G401.6 (cell line): ENCODE data around the gene ZRANB3.

Experiments
- FAIRE-seq: peaks from 2 replicates; lab custom pipeline; 2012; peaks lifted over from hg19 to GRCh38; lab: Jason Lieb, UNC

Gene ZRANB3

GRCh38 chr2:135246711-135247270 is 284.2 kb downstream of the ZRANB3 start:
- no peak for FAIRE-seq

DNA sequence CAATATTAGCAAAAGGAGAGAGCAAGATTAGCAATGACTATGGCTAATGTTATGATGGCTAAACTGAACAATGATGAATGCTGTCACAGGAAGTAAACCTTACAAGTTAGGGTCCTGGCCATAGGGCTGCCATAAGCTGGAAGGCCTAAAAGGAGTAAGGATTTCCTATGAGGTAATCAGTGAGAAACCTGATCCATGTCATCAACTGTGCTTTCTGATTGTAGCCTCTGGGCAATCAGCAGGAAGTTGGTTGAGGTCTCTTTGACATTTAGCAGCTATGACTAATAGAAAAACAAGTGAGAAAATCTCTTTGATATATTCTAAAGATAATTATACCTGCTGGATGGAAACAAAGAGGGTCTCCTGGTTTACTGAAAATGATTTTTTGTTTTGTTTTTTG is 285.9 kb downstream of the ZRANB3 start:
- FAIRE-seq = no peak

DNA sequence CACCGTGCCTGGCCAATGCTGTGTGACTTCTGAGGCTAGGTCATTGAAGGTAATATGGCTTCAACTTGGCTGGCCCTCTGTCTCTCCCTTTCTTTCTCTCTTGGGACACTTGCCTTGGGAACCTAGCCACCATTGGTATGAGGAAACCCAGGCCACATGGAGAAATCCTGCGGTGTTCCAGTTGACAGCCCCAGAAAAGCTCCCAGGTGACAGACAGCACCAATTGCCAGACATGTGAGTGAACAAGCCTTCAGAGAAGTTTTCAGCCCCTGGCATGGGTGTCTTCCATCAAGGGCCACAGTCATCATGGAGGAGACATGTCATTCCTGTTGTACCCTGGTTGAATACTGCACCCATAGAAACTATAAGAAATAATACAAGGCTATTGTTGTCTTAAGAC is 292.4 kb downstream of the ZRANB3 start:
- no peak for FAIRE-seq

GRCh38 chr2:135230150-135230549 is 300.9 kb downstream of the ZRANB3 start:
- FAIRE-seq = no peak

DNA sequence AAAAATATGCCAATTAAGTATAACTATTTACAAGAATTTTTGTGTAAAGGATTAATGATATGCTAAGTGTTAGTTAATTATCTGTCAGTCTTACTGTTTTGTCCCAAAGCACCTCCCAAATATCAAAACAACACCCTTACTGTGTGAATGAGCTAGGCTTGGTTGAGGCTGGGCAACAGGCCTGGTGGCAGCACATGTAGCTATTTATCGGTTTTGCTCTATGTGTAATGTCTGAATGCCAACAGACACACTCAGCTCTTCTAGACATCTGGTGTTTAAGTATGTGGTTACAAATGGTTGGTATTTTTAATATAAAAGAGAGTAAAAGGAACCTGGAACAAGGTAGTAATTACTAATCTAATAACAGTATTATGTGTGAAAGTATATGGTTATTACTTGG is 303.6 kb downstream of the ZRANB3 start:
- no peak for FAIRE-seq

DNA sequence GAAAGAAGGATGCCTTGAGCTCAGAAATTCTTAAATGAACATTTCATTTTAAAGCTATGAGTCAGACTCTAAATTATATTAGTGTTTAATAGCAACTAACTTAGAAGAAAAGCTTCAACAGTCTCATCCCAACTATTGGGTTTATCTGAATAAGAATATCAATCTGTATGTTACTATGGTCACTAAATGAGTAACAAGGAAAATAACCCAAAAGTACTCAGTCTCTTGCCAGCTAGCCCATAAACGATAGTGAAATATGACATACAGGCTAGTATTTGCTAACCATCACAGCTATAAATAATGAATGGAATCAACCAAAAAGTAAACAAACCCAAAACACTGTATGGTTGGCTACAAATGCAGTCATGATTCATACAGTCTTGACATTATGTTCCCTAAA is 304.1 kb downstream of the ZRANB3 start:
- no peak for FAIRE-seq

GRCh38 chr2:135225781-135226180 is 305.2 kb downstream of the ZRANB3 start:
- no peak for FAIRE-seq

DNA sequence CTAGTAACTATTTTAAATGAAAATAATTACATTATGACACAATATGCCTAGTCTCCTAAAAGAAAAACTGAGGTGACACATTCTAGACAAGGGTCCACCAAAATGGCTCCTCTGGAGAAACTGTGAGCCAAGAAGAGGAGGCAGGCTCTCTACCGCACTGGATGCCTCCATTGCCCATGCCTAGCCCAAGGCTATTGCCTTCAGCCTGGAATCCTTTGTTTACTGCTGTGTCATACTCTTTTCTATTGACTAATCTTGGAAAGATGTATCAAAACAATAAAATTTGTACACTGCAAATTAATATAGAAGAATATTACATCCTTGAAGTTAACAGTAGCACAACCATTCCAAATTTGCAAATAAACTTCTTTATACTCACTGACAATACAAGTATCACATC is 311.8 kb downstream of the ZRANB3 start:
- no peak for FAIRE-seq

DNA sequence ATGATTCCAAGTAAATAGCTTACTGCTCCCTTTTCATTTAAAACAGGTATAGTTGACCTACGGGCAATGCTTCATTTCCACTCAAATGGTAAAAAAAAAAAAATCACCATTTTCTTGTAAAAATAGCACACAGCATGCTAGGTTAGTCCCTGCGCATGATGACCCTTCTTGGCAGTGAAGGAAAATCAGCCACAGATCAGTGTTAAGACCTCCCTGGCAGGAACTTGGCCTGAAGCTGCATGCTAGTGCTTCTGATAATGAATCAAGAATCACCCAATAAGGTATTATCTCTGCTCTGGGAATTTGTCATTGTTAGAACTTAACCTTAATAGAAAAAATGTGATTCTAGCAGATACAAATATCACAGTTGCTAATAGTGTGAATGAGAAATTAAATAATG is 312.6 kb downstream of the ZRANB3 start:
- no peak for FAIRE-seq

DNA sequence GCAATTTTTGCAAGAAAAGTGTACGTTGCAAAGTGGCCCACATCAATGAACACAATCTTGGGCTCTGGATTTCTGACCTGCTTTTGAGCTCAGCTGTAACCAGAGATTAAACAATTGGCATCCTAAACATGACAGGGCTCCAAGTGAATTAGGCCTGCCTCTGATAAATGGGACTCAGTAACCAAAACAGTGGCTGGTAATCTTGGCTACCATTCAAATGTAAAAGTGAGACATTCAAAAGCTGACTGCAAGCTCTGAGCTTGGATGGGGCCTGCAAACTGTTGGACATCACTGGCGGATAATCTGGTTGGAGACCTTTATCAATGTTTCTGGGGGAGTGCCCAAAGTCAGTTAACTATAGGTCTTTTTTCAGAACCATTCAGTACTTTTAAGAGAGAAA is 318.3 kb downstream of the ZRANB3 start:
- no peak for FAIRE-seq

DNA sequence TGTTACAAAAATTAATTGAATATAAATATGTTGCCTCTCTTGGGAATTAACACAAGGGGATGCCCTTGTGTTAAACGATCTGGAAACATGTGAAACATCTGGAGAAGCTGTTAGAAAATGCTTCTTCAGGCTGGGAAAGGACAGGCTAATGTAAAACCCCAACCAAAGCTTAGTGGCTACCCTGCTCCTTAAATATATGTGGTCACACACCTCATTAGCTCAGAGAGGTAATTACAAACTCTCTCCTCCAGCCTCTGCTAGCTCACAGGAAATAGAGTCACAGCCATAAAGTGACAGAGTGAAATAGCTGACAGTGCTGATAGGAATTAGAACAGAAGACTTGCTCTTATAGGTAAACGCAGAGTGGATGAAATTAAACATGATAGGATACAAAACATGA is 323.0 kb downstream of the ZRANB3 start:
- no peak for FAIRE-seq

- FAIRE-seq = no peak
These were observed 327.1 kb downstream of the ZRANB3 start for GRCh38 chr2:135203944-135204343.

DNA sequence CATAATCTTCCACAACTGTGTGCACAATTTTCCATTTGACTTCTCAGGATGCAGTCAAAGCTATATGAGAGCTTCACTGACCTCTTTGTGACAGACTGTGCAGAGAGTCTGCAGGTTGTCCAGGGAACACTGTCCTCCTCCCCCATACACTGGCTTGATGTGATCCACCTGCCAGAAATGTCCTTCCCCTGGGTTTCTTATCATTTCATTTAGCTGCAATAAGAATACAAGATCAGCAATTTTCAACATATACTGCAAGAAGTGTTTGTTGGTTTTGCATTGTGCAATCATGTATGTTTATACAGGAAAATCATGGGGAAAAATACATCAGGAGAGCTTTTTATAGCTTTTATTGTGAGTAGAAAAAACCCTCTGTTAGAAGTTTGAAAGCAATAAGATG is 328.3 kb downstream of the ZRANB3 start:
- no peak for FAIRE-seq

GRCh38 chr2:135198481-135198880 is 332.5 kb downstream of the ZRANB3 start:
- FAIRE-seq = no peak

- no peak for FAIRE-seq
These were observed 340.2 kb downstream of the ZRANB3 start for GRCh38 chr2:135190799-135191198.

DNA sequence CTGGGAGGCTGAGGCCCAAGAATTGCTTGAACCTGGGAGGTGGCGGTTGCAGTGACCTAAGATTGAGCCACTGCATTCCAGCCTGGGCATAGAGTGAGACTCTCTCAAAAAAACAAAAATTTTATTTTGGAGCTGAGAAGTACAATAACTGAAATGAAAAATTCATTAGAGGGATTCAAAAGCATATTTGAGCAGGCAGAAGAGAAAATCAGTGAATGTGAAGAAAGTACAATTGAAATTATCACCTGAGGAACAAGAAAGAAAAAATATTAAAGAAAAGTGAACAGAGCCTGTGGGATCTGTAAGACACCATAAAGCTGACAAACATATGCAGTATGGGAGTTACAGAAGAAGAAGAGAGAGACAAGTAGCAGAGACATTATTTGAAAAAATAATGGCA is 341.9 kb downstream of the ZRANB3 start:
- FAIRE-seq = no peak

GRCh38 chr2:135187270-135187669 is 343.7 kb downstream of the ZRANB3 start:
- no peak for FAIRE-seq

- FAIRE-seq = no peak
These were observed 345.0 kb downstream of the ZRANB3 start for GRCh38 chr2:135186054-135186453.

DNA sequence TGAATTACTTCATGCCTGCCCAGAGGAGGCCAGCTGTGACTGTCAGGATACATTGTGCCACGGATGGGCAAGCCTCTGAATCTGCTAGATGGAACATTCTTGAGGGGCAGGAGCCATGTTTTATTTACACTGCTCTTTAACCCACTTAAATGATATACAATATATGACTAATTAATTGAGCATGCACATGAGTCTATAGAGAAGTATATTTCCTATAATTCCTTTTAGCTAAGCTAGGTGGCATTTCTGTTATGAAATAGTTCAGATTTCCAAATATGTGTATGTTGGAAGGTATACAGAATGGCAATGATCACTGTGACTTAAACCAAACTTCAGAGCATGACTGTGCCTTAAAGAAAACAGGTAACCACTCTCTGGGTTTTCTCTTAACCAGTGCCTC is 347.2 kb downstream of the ZRANB3 start:
- no peak for FAIRE-seq

DNA sequence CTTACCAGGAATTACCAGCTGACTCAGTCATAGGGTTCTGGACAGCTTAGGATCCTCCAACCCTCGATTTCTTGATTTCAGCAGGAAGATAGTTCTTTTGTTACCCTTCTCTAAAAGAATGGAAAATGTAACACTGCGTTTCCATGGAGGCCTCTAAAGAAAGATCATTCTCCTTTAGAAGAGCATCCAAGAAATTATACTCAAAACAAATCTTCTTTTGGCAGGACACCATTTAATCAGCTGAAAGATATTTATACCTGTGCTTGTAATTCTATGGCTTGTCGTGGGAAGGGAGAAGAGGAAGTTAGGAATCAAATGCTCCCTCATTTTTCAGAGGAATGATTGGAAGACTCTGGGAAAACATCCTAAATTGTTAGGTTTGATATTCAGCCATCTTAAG is 348.4 kb downstream of the ZRANB3 start:
- FAIRE-seq = no peak

GRCh38 chr2:135182190-135182589 is 348.8 kb downstream of the ZRANB3 start:
- no peak for FAIRE-seq

- no peak for FAIRE-seq
These were observed 351.3 kb downstream of the ZRANB3 start for GRCh38 chr2:135179689-135180088.

DNA sequence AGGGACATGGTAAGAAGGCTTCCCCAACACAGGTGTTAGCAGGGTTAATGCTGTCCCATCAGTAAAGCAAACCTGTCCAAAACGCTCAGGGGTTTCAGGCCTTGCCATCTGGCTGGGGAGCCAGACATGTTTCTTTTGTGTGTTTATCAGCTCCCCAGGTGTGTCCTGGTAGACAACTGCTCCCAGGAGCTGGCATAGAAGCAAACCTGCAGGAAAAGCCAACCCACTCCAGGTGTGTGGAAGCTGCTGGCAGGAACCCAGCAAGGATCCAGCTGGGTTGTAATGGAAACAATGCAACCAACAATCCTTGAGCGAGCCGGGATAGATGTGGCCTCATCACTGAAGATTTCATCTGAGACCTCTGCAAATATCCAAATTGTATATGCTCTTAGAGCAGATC is 355.8 kb downstream of the ZRANB3 start:
- no peak for FAIRE-seq

DNA sequence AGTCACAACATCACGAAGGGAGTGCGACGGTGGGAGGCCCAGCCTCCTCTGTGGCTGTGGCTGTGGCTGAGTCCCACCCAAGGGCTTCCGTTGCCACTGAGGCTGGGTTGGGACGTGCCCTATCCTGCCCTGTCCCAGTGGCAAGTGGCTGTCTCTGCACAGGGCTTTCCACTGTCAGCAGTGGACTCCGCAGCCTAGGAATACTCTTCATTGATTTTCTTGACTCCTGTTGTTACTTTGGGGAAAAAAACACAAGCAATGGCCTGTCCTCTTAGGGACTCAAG is 356.3 kb downstream of the ZRANB3 start:
- FAIRE-seq = no peak

DNA sequence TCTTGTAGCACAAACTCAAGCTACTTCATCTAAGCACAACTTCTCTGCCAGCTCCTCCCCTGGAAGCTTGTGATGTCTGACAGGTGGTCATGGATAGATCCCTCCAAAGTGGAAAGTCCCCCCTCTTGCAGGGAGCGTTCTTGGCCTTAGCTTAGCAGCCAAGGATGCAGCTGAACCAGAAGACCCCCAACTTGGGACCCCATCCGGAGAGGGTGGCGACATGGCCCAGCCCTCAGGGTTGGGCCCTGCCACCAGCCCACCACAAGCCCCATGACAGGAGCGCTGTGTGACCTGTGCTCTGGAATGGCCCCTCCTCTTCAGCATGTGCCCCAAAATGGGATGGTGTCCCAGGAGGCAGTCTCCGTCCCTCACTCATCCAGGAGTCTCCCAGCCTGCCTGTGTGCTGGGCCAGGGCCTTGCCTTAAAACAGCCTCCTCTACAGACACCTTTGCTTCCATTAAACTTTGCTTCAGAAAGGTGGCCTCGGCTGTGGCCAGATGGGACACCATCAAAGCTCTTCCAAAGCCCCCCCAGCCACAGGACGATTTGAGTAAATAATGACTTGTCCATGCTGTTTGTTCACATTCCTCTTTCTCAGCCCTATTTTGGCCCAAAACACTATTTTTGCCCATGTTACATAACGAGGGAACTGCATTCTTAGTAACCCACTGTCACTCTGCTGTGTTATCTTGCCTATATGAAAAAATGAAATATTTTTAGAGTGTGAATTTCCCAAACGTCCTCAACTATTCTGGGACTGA is 356.8 kb downstream of the ZRANB3 start:
- FAIRE-seq = no peak
